IMR-90 (cell line): Measurements from ENCODE around the gene MYO1D. TPM values are rescaled to one million over a fixed set of nuclear protein-coding genes. Genes with fewer than 3 reads are reported as not detected.

Experiments used
- ATAC-seq: fragments of 200-7000 bp; cut with Tn5 transposase; 2 replicates; pipeline ENCODE4 v1.9.1; 2020; ENCODE audit warnings: low read depth, mild to moderate bottlenecking, moderate library complexity
- BruUV-seq: library from RNA; stranded (reverse); fragments of 400-500 nt; replicated peaks from 2 replicates; lab custom pipeline; 2021; lab: Mats Ljungman, UMichigan
- CTCF ChIA-PET: fragments of 300-600 bp; formaldehyde crosslinking; extraction: SDS; loops from one replicate; lab custom pipeline; 2021; ENCODE audit warnings: antibody characterized with exemption; lab: Yijun Ruan, JAX
- POLR2A ChIA-PET: fragments of 300-600 bp; sonication (Branson Sonifier 250); formaldehyde crosslinking; loops from one replicate; lab custom pipeline; 2022; ENCODE audit warnings: antibody characterized with exemption; ENCODE audit not compliant: unreplicated experiment; lab: Charles Lee
- DNase-seq: peaks from one replicate; pipeline ENCODE4 v3.0.0; 2013
- H2AFZ ChIP-seq: replicated peaks from 2 replicates; pipeline ENCODE3; 2013; ENCODE audit warnings: low read length, mild to moderate bottlenecking; ENCODE audit not compliant: poor library complexity
- H2AK5ac ChIP-seq: 2 replicates; pipeline ENCODE4 v1.6.1; 2013; ENCODE audit warnings: low read depth, low read length, inconsistent platforms
- H2AK9ac ChIP-seq: replicated peaks from 2 replicates; pipeline ENCODE3; 2013; ENCODE audit warnings: mild to moderate bottlenecking, low read depth, low read length, moderate library complexity; ENCODE audit not compliant: poor library complexity
- H2BK120ac ChIP-seq: 2 replicates; pipeline ENCODE4 v1.6.1; 2013; ENCODE audit warnings: low read depth, low read length, inconsistent platforms
- H2BK15ac ChIP-seq: 3 replicates; pipeline ENCODE4 v1.6.1; 2013; ENCODE audit warnings: low read depth, low read length, inconsistent platforms
- H2BK20ac ChIP-seq: 2 replicates; pipeline ENCODE4 v1.6.1; 2013; ENCODE audit warnings: low read depth, mild to moderate bottlenecking, inconsistent platforms, low read length, moderate library complexity
- H2BK5ac ChIP-seq: 2 replicates; pipeline ENCODE4 v1.6.1; 2013; ENCODE audit warnings: mild to moderate bottlenecking, low read depth, low read length, inconsistent platforms; ENCODE audit not compliant: poor library complexity, severe bottlenecking
- H3K14ac ChIP-seq: replicated peaks from 2 replicates; pipeline ENCODE4 v1.6.1; 2013; ENCODE audit warnings: low read depth, low read length, inconsistent platforms
- H3K18ac ChIP-seq: 2 replicates; pipeline ENCODE4 v1.6.1; 2013; ENCODE audit warnings: low read depth, low read length, control low read depth
- H3K23ac ChIP-seq: 2 replicates; pipeline ENCODE4 v1.6.1; 2013; ENCODE audit warnings: low read depth, low read length, inconsistent platforms
- H3K27ac ChIP-seq: 2 replicates; pipeline ENCODE4 v1.5.1; 2013; ENCODE audit warnings: mild to moderate bottlenecking, control low read depth, low read length; ENCODE audit not compliant: insufficient read depth
- H3K27me3 ChIP-seq: 2 replicates; pipeline ENCODE4 v1.6.1; 2013; ENCODE audit warnings: low read length; ENCODE audit not compliant: control insufficient read depth, insufficient read depth
- H3K36me3 ChIP-seq: 2 replicates; pipeline ENCODE4 v1.6.1; 2013; ENCODE audit warnings: low read length, mixed read lengths; ENCODE audit not compliant: control insufficient read depth, insufficient read depth
- H3K4ac ChIP-seq: 2 replicates; pipeline ENCODE4 v1.6.1; 2013; ENCODE audit warnings: low read depth, low read length, inconsistent platforms
- H3K4me1 ChIP-seq: 2 replicates; pipeline ENCODE4 v1.6.1; 2013; ENCODE audit warnings: low read length, mixed read lengths; ENCODE audit not compliant: control insufficient read depth, insufficient read depth
- H3K4me2 ChIP-seq: 2 replicates; pipeline ENCODE4 v1.6.1; 2013; ENCODE audit warnings: low read depth, mild to moderate bottlenecking, control low read depth, low read length, moderate library complexity
- H3K4me3 ChIP-seq: 2 replicates; pipeline ENCODE4 v1.5.1; 2013; ENCODE audit warnings: low read depth, mild to moderate bottlenecking, control low read depth, low read length, moderate library complexity; ENCODE audit not compliant: insufficient read depth
- H3K56ac ChIP-seq: 2 replicates; pipeline ENCODE4 v1.6.1; 2013; ENCODE audit warnings: low read length, inconsistent platforms; ENCODE audit not compliant: insufficient read depth; ENCODE audit errors: extremely low read depth
- H3K79me1 ChIP-seq, 2 experiments: 2 replicates each; pipeline ENCODE4 v1.6.1; 2013; ENCODE audit warnings: low read length in 2 of 2, inconsistent platforms in 1 of 2, low read depth in 1 of 2
- H3K9ac ChIP-seq: 2 replicates; pipeline ENCODE4 v1.6.1; 2013; ENCODE audit warnings: low read depth, low read length, control low read depth
- H3K9me1 ChIP-seq: 2 replicates; pipeline ENCODE4 v1.6.1; 2013; ENCODE audit warnings: low read length, inconsistent platforms; ENCODE audit not compliant: insufficient read depth
- H3K9me3 ChIP-seq: 2 replicates; pipeline ENCODE4 v1.6.1; 2013; ENCODE audit warnings: low read length; ENCODE audit not compliant: control insufficient read depth, insufficient read depth
- H4K20me1 ChIP-seq: 2 replicates; pipeline ENCODE4 v1.6.1; 2013; ENCODE audit warnings: low read length, inconsistent platforms; ENCODE audit not compliant: insufficient read depth
- H4K5ac ChIP-seq: 2 replicates; pipeline ENCODE4 v1.6.1; 2013; ENCODE audit warnings: mild to moderate bottlenecking, low read depth, low read length, control low read depth
- H4K8ac ChIP-seq, 2 experiments: 2 replicates each; pipeline ENCODE4 v1.6.1; 2013; ENCODE audit warnings: low read depth in 2 of 2, low read length in 2 of 2, control low read depth in 1 of 2, inconsistent platforms in 1 of 2
- H4K91ac ChIP-seq: 2 replicates; pipeline ENCODE4 v1.6.1; 2013; ENCODE audit warnings: low read depth, low read length, inconsistent platforms; ENCODE audit not compliant: insufficient read depth
- CTCF ChIP-seq: conservative IDR thresholded peaks from 2 replicates; pipeline ENCODE4 v1.5.1; 2012; ENCODE audit warnings: mild to moderate bottlenecking, low read depth, low read length, improper control_type of control experiment
- MAZ ChIP-seq: IDR thresholded peaks from 2 replicates; pipeline ENCODE4 v1.6.1; 2012; ENCODE audit warnings: low read depth, mild to moderate bottlenecking, low read length, improper control_type of control experiment, moderate library complexity, borderline replicate concordance
- MXI1 ChIP-seq: IDR thresholded peaks from 2 replicates; pipeline ENCODE4 v1.6.1; 2012; ENCODE audit warnings: low read depth, mild to moderate bottlenecking, low read length, moderate library complexity, borderline replicate concordance
- POLR2A ChIP-seq: IDR thresholded peaks from 2 replicates; pipeline ENCODE4 v1.6.1; 2012; ENCODE audit warnings: mild to moderate bottlenecking, low read depth, low read length
- RAD21 ChIP-seq: IDR thresholded peaks from 2 replicates; pipeline ENCODE4 v1.6.1; 2012; ENCODE audit warnings: low read length, improper control_type of control experiment
- SMC3 ChIP-seq: fragments of 150-350 bp; IDR thresholded peaks from 2 replicates; pipeline ENCODE4 v1.6.1; 2016; ENCODE audit warnings: low read depth, mild to moderate bottlenecking, antibody characterized with exemption, low read length, moderate library complexity
- WGBS, 2 experiments: methylation state at CpG; one replicate each; pipeline versions ENCODE4 v1.1.5 to v1.1.7; 2013; ENCODE audit warnings: missing lambda C conversion rate in 2 of 2; ENCODE audit not compliant: insufficient read length in 1 of 2; ENCODE audit errors: extremely low coverage in 2 of 2; 5-methylcytosine and 5-hydroxymethylcytosine counted together
- dilution Hi-C: fragments of 300-500 bp; cut with HindIII; formaldehyde crosslinking; loops from one replicate; pipeline ENCODE4 v1.14.3; 2018; ENCODE audit warnings: low sequenced_read_pairs; ENCODE audit not compliant: unreplicated experiment
- in situ Hi-C: fragments of 300-500 bp; cut with MboI; formaldehyde crosslinking; loops from 3 replicates; pipeline ENCODE4 v1.14.3; 2019; ENCODE audit warnings: low sequenced_read_pairs, inconsistent platforms, mixed read lengths
- intact Hi-C: fragments of 100-400 bp; cut with micrococcal nuclease; formaldehyde crosslinking; loops from 2 replicates; pipeline ENCODE4 v1.10.0; 2022
- polyA plus RNA-seq, 3 experiments: library from polyadenylated mRNA; depleted of rRNA; stranded (reverse); fragments of >200 nt; gene quantifications; 2 replicates each; pipeline ENCODE4 v1.2.3, GENCODE V29; 2012; ENCODE audit warnings: low replicate concordance in 1 of 3
- total RNA-seq: library from RNA; depleted of rRNA; stranded (reverse); fragments of >200 nt; gene quantifications from 2 replicates; pipeline ENCODE4 v1.2.3, GENCODE V29; 2012

MYO1D gene
- total and polyA plus RNA-seq, 2 of the 4 experiments (the other 2 are of a cell fraction), result 0.63 to 0.90 TPM

DNA sequence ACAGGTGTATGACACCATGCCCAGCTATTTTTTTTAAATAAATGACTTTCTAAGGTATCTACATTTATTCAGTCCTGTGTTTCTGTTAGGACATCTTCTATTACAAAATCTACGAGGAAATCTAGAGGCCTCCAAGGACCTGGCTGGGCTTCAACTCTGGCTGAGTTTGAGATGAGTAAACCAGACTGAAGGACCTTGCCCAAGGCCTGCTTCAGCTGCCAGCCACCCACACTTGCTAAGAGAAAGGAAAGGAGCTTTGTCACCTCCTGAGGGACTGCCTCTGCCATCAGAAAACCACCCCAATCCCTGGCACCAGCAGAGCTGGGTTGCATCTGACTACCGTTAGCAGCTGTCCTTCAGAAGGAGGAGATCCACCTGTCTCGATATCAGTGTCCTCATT is 1.3 kb upstream of the MYO1D start (continued):
- no peak for TF ChIP-seq MXI1
- TF ChIP-seq MAZ, result no peak
- TF ChIP-seq POLR2A, result no peak

DNA sequence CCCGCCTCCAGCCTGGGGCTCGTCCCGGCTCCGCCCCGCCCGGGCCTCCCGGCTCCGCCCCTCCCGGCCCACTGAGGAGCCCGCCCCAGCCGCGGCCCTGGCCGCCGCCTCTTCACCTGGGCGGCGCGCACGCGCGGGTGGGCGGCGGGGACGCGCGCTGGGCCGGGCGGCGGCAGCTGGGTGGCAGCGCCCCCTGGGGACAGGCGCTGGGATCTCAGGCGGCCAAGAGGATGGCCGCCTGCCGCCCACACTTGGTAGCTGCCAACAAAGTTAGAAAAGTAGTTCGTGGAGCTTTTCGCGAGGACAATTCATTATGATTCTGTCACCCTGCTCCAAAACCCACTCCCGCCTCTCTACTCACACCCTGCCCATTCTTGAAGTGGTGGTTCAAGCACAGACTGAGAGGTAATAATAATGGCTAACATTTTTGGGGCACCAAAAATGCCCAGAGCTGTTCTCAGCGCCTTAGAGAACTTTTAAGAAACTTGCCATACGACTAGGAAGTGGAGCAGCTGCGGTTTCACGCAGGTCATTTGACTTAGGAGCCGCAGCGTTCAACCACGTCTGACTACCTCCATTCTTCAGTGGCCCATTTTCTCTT is 340 bp upstream of the MYO1D start:
- H3K4me3 ChIP-seq, result peak overlapping the region; percentile 60
- H3K4ac ChIP-seq, result no peak overlapping the region
- H3K27ac ChIP-seq, result no peak overlapping the region
- peak overlapping the region; percentile 38 for H2AK9ac ChIP-seq
- peak overlapping the region; percentile 95 for H3K4me2 ChIP-seq
- H3K18ac ChIP-seq, result no peak overlapping the region
- H3K4me1 ChIP-seq, result peaks cover 2% of the 10 kb centered on the region
- 0% methylated on average over 2 of the region's 44 CpGs; no CpG with 5 or more reads in 1 of the 2 experiments for WGBS, 2 experiments
- H2BK5ac ChIP-seq, result no peak overlapping the region
- dilution Hi-C loops (no loop called here), intact Hi-C loops (loop anchor here (1.0 to 5.0 kb wide), 5 partner anchors 34 to 875 kb away; partner anchors contain the start of gene TMEM98), in situ Hi-C loops (no loop called here)
- H3K27me3 ChIP-seq, result peaks cover 7% of the 10 kb centered on the region
- DNase-seq, result peak; percentile 73
- H2AK5ac ChIP-seq, result no peak overlapping the region
- ChIA-PET CTCF (interaction anchor here (0.6 to 2.6 kb wide), 23 partner anchors 8 to 143 kb away, joined by 3 to 15 read pairs (median 4); a partner anchor contains a TSS), POLR2A (no interaction called here)
- H3K9ac ChIP-seq, result peak overlapping the region; percentile 80
- ATAC-seq, result peak; percentile 100
- TF ChIP-seq CTCF (peak; percentile 95), MXI1 (no peak), RAD21 (peak; percentile 52), MAZ (peak; percentile 43; the same call in 1 of the 2 replicates), SMC3 (peak; percentile 42)
- no peaks in the 10 kb centered on the region for H3K79me1 ChIP-seq
- H3K9me3 ChIP-seq, result no peaks in the 10 kb centered on the region
- no peaks in the 10 kb centered on the region for H3K36me3 ChIP-seq
- H2AFZ ChIP-seq, result peak overlapping the region; percentile 91
- no peak overlapping the region; the same call in 1 of the 2 replicates for H3K56ac ChIP-seq
- BruUV-seq, result no TSS peak
- no peak overlapping the region for H2BK20ac ChIP-seq
- no peak overlapping the region for H4K91ac ChIP-seq
- no peak overlapping the region for H4K5ac ChIP-seq
- H4K8ac ChIP-seq, result peak overlapping the region in 1 of 2 experiments; percentile 80; a peak in 2 of 4 replicates
- H3K14ac ChIP-seq, result no peak overlapping the region
- H4K20me1 ChIP-seq, result no peaks in the 10 kb centered on the region
- H3K9me1 ChIP-seq, result no peaks in the 10 kb centered on the region
- H3K23ac ChIP-seq, result peak overlapping the region; percentile 89; the same call in 1 of the 2 replicates
- no peak overlapping the region for H2BK120ac ChIP-seq
- no peak overlapping the region for H2BK15ac ChIP-seq
